Parietal lobe (tissue), 1 donor: ENCODE data around the gene G6PC2. TPM values are rescaled to one million over a fixed set of nuclear protein-coding genes. Genes with fewer than 3 reads are reported as not detected.

Source experiments
- total RNA-seq: library from RNA; depleted of rRNA; stranded (reverse); fragments of >200 nt; gene quantifications from one replicate; pipeline ENCODE4 v1.2.3, GENCODE V29; 2014

The G6PC2 gene, protein sequence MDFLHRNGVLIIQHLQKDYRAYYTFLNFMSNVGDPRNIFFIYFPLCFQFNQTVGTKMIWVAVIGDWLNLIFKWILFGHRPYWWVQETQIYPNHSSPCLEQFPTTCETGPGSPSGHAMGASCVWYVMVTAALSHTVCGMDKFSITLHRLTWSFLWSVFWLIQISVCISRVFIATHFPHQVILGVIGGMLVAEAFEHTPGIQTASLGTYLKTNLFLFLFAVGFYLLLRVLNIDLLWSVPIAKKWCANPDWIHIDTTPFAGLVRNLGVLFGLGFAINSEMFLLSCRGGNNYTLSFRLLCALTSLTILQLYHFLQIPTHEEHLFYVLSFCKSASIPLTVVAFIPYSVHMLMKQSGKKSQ
- not detected for total RNA-seq

DNA sequence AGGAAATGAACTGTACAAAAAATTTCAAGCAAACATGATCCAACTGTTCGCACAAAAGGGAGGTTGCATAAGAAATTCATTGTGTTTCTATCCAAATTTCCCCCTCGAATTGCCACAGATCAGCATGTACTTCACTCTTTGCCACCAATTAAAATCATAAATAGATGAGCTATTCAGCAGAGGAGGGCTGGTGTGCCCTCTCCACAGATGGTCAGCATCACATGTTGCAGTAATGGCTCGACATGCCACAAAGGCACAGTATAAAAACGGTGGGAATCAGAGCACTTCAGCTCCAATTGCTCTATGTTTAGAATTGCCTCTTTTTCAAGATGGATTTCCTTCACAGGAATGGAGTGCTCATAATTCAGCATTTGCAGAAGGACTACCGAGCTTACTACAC is at the start of gene G6PC2:
G6PC2 (plus strand) TSS at position 289 of the 400 bp plus-strand sequence; CDS start at position 330, 41 bp downstream.

DNA sequence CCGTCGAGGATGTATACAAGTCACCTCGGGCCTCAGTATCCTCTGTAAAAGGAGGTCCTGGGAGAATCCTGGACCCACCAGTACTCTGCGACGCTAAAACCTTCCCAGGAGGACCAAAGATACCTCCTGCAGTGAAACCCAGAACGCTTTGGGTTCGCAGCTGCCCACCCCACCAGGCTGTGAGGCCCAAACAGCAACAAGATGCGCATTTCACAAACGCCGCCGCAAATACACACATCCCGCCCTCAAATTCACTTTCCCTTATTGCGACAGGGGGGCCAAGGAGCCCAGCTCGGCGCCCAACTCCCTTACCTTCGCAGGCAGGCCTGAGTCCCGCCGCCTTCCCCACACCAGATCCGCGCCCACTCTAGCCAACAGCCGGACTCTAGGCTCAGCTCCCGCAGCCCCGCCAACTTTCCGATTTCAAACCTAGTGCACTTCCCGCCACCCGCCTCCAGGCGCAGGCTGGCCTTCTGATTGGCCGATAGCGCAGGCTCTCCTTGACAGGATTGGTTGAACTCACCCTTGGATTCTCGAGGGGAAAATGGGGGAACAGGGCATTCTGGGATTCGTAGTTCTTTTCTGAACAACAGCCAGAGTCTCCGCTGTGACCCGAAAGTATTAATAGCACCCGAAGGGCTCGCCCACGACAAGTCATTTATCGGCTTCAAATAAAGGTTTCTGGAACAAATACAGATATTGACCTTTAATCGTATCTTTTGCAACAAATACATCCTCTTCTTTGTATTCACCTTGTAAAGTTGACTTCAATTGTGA is 10.9 kb upstream of the G6PC2 start, which contains the start of gene SPC25:
SPC25 (minus strand) TSS at position 425 of the 777 bp plus-strand sequence. CDS start 911 bp downstream, outside the sequence.

Other genes with a start within 250 kb of the G6PC2 start
- gene NOSTRIN, start 98.7 kb upstream of the G6PC2 start, total RNA-seq: 7.2 TPM
- 5.9 TPM for gene SPC25, start 10.9 kb upstream of the G6PC2 start, total RNA-seq
- gene ABCB11, start 130.0 kb downstream of the G6PC2 start, total RNA-seq: 1.6 TPM
- gene DHRS9, start 168.3 kb downstream of the G6PC2 start, total RNA-seq: 0.94 TPM